DOHH2 (cell line): ENCODE data around the gene CIC.

Experiments used
- EZH2phosphoT487 ChIP-seq: fragments of 200-600 bp; sonication (generic); IDR thresholded peaks from 2 replicates; pipeline ENCODE4 v1.6.1; 2017; ENCODE audit warnings: borderline replicate concordance, mild to moderate bottlenecking, antibody characterized with exemption, low read length, moderate library complexity, mixed read lengths
- TF ChIP-seq, protein P1 (sequence below): fragments of 200-600 bp; sonication (generic); IDR thresholded peaks from one replicate; pipeline ENCODE4 v1.5.1; 2014; ENCODE audit warnings: antibody characterized with exemption, mild to moderate bottlenecking, low read depth, low read length; ENCODE audit not compliant: poor library complexity, severe bottlenecking

DNA sequence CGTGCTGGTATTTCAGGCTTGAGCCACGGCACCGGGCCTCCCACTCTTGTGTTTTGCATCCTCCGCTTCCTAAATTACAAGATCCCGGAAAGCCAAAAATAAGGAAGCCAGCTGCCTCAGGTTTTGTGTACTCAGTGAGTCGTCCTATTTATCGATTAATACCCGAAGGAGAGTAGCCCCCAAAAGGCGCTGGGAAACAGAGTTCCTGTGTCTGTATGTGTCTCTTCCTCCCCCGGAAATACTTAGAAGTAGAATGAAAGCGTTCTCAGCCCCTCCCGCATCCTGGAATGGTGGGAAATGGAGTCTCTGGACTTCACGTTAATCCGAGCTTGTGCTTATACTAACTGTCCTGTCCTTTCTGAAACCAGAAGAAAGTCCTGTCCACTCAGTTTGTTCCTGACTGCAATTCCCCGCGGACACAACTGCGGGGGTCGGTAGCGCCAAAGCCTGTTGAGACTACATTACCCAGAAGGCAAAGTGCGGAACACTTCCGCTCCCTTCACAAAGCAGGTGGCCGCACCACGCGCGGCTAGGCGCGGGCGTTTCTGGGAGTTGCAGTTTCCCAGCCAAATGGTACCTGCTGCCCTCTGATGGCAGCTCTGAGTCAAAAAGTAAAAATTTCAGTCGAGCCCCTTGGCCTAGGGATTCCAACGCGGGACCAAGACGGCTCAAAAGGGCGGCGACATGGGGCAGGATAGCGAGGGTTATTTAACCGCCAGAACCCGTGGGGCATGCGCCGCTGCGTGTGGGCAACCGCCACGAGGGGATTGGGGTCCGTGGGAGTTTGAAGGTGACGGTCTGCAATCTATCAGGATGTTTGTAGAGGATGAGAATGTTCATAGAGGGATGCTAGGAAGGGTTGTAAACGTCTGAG, 24.5 kb upstream of the CIC start:
- TF ChIP-seq, protein P1, sequence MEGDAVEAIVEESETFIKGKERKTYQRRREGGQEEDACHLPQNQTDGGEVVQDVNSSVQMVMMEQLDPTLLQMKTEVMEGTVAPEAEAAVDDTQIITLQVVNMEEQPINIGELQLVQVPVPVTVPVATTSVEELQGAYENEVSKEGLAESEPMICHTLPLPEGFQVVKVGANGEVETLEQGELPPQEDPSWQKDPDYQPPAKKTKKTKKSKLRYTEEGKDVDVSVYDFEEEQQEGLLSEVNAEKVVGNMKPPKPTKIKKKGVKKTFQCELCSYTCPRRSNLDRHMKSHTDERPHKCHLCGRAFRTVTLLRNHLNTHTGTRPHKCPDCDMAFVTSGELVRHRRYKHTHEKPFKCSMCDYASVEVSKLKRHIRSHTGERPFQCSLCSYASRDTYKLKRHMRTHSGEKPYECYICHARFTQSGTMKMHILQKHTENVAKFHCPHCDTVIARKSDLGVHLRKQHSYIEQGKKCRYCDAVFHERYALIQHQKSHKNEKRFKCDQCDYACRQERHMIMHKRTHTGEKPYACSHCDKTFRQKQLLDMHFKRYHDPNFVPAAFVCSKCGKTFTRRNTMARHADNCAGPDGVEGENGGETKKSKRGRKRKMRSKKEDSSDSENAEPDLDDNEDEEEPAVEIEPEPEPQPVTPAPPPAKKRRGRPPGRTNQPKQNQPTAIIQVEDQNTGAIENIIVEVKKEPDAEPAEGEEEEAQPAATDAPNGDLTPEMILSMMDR: peak; percentile 81
- TF ChIP-seq EZH2phosphoT487: no peak
